GM10266 (cell line): ENCODE measurements around the gene CLIP4.

ENCODE experiments used
- DNase-seq: peaks from one replicate; pipeline ENCODE4 v3.0.0; 2012; ENCODE audit errors: extremely low spot score
- CTCF ChIP-seq: IDR thresholded peaks from 2 replicates; pipeline ENCODE4 v1.5.1; 2012; ENCODE audit warnings: mild to moderate bottlenecking, low read depth; ENCODE audit not compliant: control insufficient read depth, insufficient read depth; ENCODE audit errors: missing control alignments

The CLIP4 gene

GRCh38 chr2:29119211-29119610 is 4.0 kb downstream of the CLIP4 start:
- DNase-seq = no peak
- no peak for TF ChIP-seq CTCF

- DNase-seq = no peak
- no peak for TF ChIP-seq CTCF
Observed at GRCh38 chr2:29120846-29121245, 5.6 kb downstream of the CLIP4 start.

- no peak for TF ChIP-seq CTCF
- DNase-seq = no peak
Observed at GRCh38 chr2:29123617-29124349, 8.6 kb downstream of the CLIP4 start.

GRCh38 chr2:29124504-29124903 is 9.3 kb downstream of the CLIP4 start:
- TF ChIP-seq CTCF = no peak
- no peak for DNase-seq

GRCh38 chr2:29129586-29130281 is 14.5 kb downstream of the CLIP4 start:
- DNase-seq = no peak
- TF ChIP-seq CTCF = no peak

GRCh38 chr2:29130295-29130694 is 15.1 kb downstream of the CLIP4 start:
- peak; percentile 29 for DNase-seq
- no peak for TF ChIP-seq CTCF

GRCh38 chr2:29134933-29135332 is 19.7 kb downstream of the CLIP4 start:
- DNase-seq = no peak
- no peak for TF ChIP-seq CTCF
